ENCODE results near the gene UBN2.
"Not testable (repeated sequence)": the region's sequence is repeated elsewhere in the genome, so short reads cannot be mapped to it uniquely, and the experiment has no call there.

The UBN2 gene

GRCh38 chr7:139297795-139298194, 66.8 kb downstream of the UBN2 start:
- no peak for DNase-seq (ENCODE audit: low spot score)

GRCh38 chr7:139299296-139299695, 68.3 kb downstream of the UBN2 start:
- DNase-seq (ENCODE audit: low spot score), result no peak

GRCh38 chr7:139300390-139300789, 69.4 kb downstream of the UBN2 start:
- DNase-seq (ENCODE audit: low spot score), result no peak

GRCh38 chr7:139304517-139304916, 73.5 kb downstream of the UBN2 start:
- DNase-seq (ENCODE audit: low spot score), result no peak

GRCh38 chr7:139317939-139318505, 87.0 kb downstream of the UBN2 start:
- no peak for DNase-seq (ENCODE audit: low spot score)

GRCh38 chr7:139321071-139321745, 90.2 kb downstream of the UBN2 start:
- DNase-seq (ENCODE audit: low spot score), result no peak

- not testable (repeated sequence) for DNase-seq (ENCODE audit: low spot score)
Measured at GRCh38 chr7:139324709-139325108, 93.7 kb downstream of the UBN2 start.

- no peak for DNase-seq (ENCODE audit: low spot score)
Measured at GRCh38 chr7:139328375-139328774, 97.3 kb downstream of the UBN2 start.

- no peak for DNase-seq (ENCODE audit: low spot score)
Measured at GRCh38 chr7:139329119-139329518, 98.1 kb downstream of the UBN2 start.

GRCh38 chr7:139330333-139331030, 99.4 kb downstream of the UBN2 start:
- no peak for DNase-seq (ENCODE audit: low spot score)

GRCh38 chr7:139332697-139333359, 101.8 kb downstream of the UBN2 start:
- DNase-seq (ENCODE audit: low spot score), result no peak

- DNase-seq (ENCODE audit: low spot score), result not testable (repeated sequence)
Measured at GRCh38 chr7:139333443-139333842, 102.4 kb downstream of the UBN2 start.

GRCh38 chr7:139334399-139335150, 103.5 kb downstream of the UBN2 start:
- DNase-seq (ENCODE audit: low spot score), result no peak

GRCh38 chr7:139339025-139339424, 108.0 kb downstream of the UBN2 start:
- no peak for DNase-seq (ENCODE audit: low spot score)

- no peak for DNase-seq (ENCODE audit: low spot score)
Measured at GRCh38 chr7:139339698-139340036, 108.6 kb downstream of the UBN2 start.

GRCh38 chr7:139340037-139340807, 109.2 kb downstream of the UBN2 start:
- peak; percentile 99 for DNase-seq (ENCODE audit: low spot score)

GRCh38 chr7:139340808-139341057, 109.7 kb downstream of the UBN2 start:
- DNase-seq (ENCODE audit: low spot score), result no peak

GRCh38 chr7:139341058-139341775, 110.2 kb downstream of the UBN2 start, which contains the start of gene FMC1:
Gene FMC1, plus strand, starts transcription at chr7:139341337. Its CDS starts 48 bp downstream, at chr7:139341385.
- peak; percentile 98 for DNase-seq (ENCODE audit: low spot score)

- DNase-seq (ENCODE audit: low spot score), result no peak
Measured at GRCh38 chr7:139341776-139342226, 110.8 kb downstream of the UBN2 start.

GRCh38 chr7:139345042-139345441, 114.0 kb downstream of the UBN2 start:
- no peak for DNase-seq (ENCODE audit: low spot score)

GRCh38 chr7:139351027-139351426, 120.0 kb downstream of the UBN2 start:
- no peak for DNase-seq (ENCODE audit: low spot score)

Measured in globus pallidus (tissue), 1 donor.